HG02798 (cell line): ENCODE results near the gene SP3.

Experiments
- ATAC-seq: cut with Tn5 transposase; IDR thresholded peaks from one replicate; pipeline ENCODE4 v1.9.1; 2021; ENCODE audit warnings: mild to moderate bottlenecking; ENCODE audit not compliant: unreplicated experiment, poor library complexity

Gene SP3

DNA sequence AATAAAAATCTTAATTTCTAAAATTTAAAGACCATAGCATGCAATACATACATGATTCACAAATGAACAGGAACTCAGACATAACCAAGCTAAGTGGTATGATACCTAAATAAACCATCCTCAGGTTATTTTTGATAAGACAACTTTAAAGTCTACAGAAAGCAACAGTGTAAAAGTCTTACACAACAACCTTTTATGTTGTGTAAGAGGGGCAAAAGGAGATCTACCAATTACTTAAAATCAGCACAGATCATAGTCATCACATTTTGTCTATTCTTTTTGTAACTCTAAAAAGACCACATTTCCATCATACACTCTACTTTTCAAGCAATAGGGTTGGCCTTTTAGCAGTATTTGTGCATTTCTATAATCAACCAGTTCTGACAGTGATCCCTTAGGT lies 16.3 kb downstream of the SP3 start:
- no peak for ATAC-seq

DNA sequence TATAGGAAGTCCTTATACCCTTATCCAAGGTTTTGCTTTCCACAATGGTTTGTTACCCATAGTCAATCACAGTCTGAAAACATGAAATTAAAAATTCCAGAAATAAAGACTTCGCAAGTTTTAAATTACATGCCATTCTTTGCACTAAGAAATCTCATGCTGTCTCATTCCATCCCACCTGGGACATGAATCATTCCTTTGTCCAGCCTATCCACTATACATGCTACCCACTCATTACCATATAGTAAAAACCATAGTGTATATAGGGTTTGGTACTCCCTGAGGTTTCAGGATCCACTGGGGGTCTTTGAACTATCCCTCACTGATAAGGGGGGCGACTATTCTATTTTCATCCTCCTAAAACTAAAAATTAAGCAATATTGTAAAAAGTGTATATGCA lies 17.0 kb downstream of the SP3 start:
- no peak for ATAC-seq

DNA sequence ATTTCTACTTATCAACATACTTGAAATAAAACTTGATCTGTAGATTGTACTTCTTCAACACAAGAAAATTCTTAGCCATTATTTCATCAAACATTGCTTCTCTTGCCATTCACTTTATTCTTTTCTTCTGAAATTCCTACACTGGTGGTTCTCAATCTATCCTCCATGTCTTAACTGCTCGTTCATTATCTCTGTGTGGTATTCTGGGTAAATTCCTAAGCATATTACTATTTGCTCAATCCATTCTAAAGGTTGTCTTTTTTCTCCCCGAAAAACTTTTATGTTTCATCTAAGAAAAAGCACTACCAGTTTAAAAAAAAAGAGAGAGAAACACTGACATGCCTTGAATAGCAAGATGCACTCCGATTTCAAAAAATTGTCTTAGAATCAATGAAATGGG lies 18.0 kb downstream of the SP3 start:
- no peak for ATAC-seq

DNA sequence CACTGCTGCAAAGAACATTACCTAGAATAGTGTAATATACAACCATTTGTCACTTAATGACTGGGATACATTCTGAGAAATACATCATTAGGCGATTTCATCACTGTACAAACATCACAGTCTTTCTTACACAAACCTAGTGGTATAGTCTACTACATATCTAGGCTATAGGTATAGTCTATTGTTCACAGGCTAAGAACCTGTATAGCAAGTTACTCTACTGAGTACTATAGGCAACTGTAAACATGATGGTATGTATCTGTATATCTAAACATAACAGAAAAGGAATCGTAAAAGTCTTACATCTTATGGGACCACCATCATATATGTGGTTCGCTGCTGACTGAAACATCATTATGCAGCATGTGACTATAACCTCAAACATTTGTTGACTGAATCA lies 21.4 kb downstream of the SP3 start:
- no peak for ATAC-seq

DNA sequence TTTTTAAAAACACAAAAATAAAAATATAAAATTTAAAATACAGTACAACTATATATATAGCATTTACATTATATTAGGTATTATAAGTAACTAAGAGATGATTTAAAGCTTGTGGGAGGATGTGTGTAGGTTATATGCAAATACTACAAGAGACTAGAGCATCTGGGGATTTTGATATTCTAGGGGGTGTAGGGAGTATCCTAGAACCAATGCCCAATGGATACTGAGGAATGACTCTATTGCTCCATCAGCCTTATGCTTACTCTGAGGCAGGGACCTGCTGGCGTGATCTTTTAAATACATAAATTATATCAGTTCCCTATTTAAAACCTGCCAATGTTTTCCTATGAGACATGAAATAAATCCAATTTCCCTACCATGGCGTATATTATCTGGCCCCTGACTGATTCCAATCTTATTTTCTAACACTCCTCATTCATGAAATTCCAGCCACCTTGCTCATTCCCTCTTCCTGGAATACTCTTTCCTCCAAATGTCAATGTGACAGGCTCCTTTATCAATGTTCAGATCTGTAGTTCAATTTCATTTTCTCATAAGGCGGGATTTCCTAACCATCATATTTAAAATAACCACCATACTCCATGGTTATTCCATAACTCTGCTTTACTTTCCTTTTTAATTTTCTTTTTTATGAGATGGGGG lies 22.2 kb downstream of the SP3 start:
- no peak for ATAC-seq

DNA sequence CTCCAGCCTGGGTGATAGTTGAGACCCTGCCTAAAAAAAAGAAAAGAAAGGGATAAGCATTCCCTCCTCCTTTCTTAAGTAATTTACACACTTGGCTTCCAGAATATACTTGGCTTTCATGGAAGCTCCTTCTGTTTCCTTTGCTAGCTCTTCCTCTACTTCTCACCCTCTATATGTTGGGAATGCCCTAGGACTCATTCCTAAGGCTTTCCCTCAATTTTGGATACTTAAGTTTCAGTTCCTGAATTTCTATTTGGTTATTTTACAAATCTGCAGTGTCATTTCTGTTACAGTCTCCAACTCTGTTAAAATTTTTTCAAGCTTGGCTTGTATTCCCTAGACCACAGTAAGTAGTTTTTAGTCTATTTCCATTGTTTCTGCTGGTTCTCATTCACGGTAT lies 23.6 kb downstream of the SP3 start:
- no peak for ATAC-seq

DNA sequence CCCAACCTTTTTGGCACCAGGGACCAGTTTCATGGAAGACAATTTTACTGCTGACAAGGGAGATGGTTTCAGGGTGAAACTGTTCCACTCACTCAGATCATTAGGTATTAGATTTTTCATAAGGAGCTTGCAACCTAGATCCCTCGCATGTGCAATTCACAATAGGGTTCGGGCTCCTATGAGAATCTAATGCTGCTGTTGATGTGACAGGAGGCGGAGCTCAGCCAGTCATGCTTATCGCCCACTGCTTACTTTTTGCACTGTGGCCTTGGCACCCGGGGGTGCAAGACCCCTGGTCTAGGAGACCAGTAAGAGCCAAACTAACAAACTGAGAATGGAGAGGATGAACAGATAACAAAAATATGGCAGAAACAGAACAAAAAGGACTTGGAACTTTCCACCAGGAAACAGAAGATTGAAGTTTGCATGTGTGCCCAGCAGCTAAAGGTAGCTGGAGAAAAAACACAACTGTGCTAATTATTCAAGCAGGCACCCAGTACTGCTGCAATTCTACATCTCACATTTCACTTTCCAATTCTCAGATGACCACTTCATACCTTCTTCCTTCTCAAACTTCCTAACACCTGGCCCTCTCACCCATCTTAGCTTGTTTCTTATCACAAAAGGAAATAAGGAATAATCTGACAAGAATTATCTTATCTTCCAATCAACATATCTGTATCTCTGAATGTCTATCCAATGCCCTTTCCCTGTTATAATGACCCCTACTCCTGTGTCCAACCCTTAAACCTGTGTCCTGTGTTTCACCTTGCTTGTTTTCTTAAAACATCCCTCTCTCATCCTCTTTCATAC lies 24.8 kb downstream of the SP3 start:
- ATAC-seq, result peak; percentile 45

DNA sequence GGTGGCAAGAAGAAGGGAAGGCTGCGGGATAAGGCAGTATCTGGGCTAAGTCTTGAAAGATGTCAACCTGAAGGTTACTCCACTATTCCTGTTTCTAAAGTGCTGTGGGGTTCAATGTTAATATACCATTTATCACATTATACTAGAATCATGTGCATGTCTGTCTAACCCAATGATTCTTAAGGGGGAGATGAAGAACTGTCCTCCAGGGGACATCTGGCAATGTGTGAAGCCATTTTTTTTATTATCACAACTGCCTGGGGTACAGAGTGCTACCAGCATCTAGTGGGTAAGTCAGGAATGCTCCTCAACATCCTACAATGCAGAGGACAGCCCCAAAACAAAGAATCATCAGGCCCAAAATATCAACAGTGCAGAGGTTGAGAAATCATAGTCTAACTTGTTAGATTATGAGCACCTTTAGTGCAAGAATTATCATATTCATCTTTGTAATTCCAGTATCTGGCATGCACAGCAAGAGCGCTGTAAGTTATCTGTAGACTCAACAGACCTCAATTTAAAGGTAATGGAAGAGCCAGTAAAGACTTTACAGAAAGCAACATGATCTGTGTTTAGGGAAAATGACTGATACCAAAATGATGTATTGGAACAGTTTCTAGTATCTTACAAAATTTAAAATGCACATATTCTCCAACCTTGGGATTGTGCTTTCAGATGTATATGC lies 26.3 kb downstream of the SP3 start:
- no peak for ATAC-seq

DNA sequence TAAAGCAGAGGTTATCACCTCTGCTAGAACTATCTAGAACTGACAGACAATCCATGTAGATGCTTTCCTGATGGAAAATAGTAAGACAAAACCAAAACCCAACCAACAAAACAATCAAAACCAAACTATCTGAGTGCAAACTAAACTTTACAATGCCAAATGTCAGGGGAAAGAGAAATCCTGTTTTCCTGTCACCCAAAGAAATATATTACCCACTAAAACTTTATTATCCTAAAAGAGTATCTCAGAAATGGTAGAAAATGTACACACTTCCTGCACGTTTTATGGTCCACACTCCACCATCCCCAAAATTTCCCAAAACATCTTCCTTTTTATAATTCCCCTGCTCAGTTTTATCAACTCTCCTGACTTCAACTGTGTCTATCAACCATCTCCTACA lies 29.9 kb downstream of the SP3 start:
- ATAC-seq, result no peak

DNA sequence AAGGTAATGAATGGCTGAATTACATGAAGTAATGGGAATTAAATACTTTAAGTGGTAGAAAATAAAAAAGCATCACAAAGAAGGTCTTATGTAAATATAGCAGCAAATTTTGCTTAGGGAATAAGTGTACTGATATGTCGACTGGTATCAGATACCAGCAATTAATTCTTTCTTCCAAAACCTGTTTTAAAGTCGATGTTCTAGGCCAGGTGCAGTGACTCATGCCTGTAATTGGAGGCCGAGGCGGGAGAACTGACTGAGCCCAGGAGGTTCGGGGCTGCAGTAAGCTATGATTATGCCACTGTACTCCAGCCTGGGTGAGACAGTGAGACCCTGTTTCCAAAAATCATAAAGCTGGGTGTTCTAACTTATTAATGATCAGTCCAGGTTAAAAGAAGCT lies 30.3 kb downstream of the SP3 start:
- ATAC-seq, result no peak

DNA sequence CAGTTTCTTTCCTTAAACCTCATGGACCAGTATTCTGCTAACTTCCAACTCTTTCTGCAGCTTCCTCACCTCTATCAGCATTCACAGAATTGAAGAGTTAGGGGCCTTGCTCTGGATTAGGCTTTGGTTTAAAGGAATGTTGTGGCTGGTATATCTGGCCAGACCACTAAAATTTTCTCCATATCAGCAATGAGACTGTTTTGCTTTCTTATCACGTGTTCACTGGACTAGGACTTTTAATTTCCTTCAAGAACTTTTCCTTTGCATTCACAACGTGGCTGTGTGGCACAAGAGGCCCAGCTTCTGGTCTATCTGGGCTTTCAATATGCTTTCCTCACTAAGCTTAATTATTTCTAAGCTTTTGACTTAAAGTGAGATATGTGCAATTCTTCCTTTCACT lies 33.4 kb downstream of the SP3 start:
- no peak for ATAC-seq

DNA sequence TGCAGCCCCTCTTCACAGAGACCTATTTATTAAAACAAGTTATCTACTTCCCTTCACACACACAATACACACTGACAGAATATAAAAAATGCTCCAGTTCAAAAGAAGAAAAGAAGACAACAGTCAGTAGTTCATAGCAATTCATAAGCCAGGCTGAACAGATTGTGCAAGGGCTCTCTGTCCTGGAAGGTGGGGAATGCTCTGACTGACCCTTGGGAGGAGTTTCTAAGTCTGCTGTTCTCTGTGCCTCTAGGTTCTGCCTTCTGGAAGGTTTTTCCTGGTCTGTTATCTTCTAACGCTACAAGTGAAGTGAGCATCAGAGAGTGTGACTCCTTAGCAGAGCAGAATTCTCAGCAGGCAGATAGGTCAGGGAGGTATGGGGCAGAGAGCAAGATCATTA lies 35.7 kb downstream of the SP3 start:
- ATAC-seq, result no peak

DNA sequence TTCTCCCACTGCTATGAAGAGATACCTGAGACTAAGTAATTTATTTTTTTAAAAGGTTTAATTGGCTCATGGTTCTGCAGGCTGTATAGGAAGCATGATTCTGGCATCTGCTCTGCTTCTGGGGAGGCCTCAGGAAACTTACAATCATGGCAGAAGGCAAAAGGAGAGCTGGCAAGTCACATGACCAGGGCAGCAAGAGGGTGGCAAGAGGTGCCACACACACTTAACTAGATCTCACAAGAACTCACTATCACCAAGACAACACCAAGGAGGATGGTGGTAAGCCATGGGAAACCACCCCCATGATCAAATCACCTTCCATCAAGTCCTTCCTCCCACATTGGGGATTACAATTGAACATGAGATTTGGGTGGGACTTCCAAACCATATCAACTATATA lies 38.3 kb downstream of the SP3 start:
- ATAC-seq, result no peak

DNA sequence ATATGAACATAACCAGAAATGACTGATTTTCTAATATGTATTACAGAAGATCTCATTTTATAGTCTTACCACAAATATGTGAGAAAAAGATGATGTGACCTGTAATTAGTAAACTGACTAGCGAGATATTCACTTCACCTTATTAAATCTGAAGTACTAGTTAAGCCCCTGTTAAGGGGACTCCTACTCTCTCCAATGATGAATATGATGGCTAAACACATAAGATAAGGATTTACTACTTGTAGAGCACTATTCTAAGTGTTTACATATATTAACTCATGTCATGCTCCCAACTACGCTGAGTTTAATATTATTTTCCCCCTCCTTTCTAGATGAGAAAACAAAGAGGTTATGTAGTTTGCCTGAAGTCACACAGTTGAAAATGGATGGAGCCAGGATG lies 40.9 kb downstream of the SP3 start:
- no peak for ATAC-seq

DNA sequence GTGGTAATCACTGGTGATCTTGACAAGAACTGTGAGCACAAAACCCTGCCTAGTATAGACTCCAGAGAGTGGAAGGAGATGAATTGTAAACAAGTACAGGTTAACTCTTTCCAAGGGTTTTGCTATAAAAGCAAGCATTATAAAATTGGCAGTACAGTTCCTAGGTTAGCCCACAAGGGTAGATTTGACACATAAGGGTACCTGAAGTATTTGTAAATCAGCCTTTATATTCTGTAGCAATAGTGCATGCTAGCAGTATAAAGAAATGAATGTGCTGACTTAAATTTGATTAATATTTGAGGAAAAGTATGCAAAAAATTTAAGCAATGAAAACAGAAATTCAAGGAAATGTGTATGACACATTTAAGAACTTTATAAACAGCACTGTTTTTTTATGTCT lies 42.4 kb downstream of the SP3 start:
- ATAC-seq, result no peak

DNA sequence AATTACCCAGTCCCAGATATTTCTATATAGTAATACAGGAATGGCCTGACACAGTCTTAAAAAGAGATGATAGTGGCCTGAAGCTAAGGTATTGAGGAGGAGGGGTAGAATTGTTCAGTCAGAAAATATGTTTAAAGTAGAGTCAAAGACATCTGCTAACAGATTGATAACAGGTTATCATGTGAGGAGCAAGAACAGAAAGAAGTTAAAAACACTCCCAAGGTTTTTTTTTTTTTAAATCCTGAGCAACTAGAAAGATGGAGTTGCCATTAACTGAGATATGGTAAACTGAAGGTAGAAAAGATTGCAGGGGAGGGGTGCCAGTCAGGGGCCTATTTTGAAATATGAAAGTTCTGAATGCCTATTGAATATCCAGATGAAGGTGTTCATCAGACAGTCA lies 43.1 kb downstream of the SP3 start:
- no peak for ATAC-seq

DNA sequence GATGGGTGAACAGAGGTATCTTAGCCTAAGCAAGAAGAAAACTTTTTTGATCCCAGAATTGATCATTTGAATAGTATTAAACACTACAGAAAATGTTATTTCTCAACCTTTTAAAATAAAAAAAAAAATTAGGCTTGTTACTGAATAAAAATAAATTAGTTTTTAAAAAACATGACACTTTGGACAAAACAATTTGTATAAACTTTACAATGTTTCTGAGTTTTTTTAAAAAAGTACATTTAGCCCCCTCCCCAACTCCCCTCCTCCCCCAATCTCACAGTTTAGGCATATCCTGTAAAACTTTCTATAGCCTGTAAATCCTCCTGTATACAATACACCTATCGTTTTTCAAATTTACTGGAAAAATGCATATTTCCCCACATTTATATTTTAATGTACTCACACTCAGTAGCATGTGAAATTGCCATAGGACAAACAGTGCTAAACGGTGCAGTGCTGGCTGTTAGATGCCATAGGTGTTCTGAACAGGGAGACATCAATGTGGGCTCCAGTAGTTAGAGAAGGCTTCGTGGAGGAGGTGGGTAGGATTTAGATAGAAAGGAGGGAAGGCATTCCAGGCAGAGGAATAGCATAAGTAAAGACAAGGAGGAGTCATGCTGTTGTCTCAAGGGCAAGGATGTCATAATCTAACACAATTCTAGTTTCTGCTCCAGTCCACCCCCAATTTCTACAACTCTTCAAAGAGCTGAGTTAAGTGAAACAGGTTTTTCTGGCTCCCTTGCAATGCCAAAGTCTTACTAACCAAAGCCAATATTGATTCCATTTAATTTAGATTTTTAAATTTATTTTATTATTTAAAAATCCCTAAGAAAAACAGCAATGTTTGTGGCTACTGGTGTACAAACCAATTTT lies 50.9 kb downstream of the SP3 start:
- ATAC-seq, result no peak

DNA sequence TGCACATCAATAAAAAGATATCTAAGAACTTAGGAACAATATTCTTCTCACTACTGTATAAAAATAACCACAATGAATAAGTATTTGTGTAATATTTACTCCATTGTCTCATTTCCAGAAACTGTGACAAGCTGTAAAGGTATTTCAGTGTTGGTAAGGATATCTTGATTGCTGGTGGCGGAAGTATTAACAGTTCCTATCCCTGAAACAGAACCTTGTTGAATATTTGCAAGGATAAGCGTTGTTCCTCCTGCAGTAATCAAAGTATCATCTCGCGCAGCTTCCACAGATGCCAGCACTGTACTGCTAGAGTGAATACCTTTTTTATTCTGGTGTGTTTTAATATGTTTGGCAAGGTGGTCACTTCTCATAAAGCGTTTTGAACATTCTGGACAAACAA lies 55.3 kb downstream of the SP3 start:
- no peak for ATAC-seq

DNA sequence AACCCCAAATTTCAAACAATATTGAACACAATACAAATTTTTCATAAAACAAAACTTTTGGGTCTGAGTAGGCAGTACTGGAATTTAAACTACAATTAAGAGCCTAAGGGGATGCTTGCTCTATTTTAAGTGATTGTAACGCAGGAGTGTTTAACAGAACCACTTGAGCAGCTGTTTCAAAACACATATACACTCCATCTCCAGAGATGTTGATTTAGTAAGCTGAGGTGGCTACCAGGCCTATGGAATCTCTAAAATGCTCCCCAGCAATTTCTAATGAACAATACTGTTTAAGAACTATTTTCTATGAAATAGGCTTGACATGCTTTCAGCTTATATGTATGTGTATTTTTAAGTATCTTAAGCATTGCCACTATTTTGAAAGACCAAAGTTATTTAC lies 58.5 kb downstream of the SP3 start:
- ATAC-seq, result no peak

DNA sequence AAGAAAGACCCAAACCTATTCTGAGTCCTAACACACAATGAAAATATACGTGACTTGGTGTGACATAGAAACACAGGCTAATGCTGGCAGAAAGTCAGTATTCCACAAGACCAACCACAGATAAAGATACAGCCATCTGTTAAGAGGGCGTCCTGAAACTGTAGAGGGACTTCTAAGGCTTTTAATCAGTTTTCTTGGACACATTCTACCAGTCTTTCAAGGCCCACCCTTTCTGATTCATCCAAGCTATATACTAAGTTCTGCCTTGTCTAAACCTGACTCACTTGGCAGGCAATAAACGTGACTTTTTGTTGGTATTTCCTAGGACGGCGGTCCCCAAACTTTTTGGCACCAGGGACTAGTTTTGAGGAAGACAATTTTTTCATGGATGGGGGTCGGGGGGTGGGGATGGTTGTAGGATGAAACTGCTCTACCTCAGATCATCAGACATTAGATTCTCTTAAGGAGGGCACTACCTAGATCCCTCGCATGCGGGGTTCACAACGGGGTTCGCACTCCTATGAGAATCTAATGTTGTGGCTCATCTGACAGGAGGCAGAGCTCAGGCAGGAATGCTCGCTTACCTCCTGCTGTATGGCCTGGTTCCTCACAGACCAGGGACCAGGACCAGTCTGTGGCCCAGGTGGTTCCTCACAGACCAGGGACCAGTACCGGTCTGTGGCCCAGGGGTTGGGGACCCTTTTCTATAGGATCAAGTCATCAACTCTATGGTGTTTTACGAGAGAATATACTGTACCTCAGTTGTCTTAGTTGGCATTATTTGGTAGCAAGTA lies 61.4 kb downstream of the SP3 start:
- no peak for ATAC-seq
